Osteocyte (in vitro differentiated cells): Measurements from ENCODE around the gene BTBD3. TPM values are rescaled to one million over a fixed set of nuclear protein-coding genes. Genes with fewer than 3 reads are reported as not detected.

ENCODE experiments used
- DNase-seq: peaks from one replicate; pipeline ENCODE4 v3.0.0; 2021; ENCODE audit warnings: mixed read lengths; ENCODE audit not compliant: unreplicated experiment; ENCODE audit errors: extremely low spot score
- H3K27ac Mint-ChIP-seq: one replicate; pipeline ENCODE4 v1.8.0; 2021; ENCODE audit warnings: mild to moderate bottlenecking, mixed read lengths; ENCODE audit not compliant: unreplicated experiment
- H3K27me3 Mint-ChIP-seq: one replicate; pipeline ENCODE4 v1.8.0; 2021; ENCODE audit warnings: mixed read lengths; ENCODE audit not compliant: unreplicated experiment
- H3K36me3 Mint-ChIP-seq: one replicate; pipeline ENCODE4 v1.8.0; 2021; ENCODE audit warnings: mixed read lengths; ENCODE audit not compliant: unreplicated experiment
- H3K4me1 Mint-ChIP-seq: one replicate; pipeline ENCODE4 v1.8.0; 2021; ENCODE audit warnings: mixed read lengths; ENCODE audit not compliant: unreplicated experiment
- H3K4me3 Mint-ChIP-seq: one replicate; pipeline ENCODE4 v1.8.0; 2021; ENCODE audit warnings: mild to moderate bottlenecking, moderate library complexity, mixed read lengths; ENCODE audit not compliant: unreplicated experiment
- H3K9me3 Mint-ChIP-seq: one replicate; pipeline ENCODE4 v1.8.0; 2021; ENCODE audit warnings: mixed read lengths; ENCODE audit not compliant: unreplicated experiment
- long read RNA-seq: library from polyadenylated mRNA; unstranded; transcript quantifications from one replicate; pipeline ENCODE4 v2.0.0, GENCODE V29; 2021
- total RNA-seq: library from RNA; stranded (reverse); gene quantifications from 2 replicates; pipeline ENCODE4 v1.2.1, GENCODE V29; 2021
- TF ChIP-seq, protein P1 (sequence below): fragments of 200-600 bp; sonication (generic); IDR thresholded peaks from 2 replicates; pipeline ENCODE4 v1.5.0; 2021; ENCODE audit warnings: antibody characterized with exemption, mild to moderate bottlenecking, moderate library complexity

Gene BTBD3
- 25.1 and 29.7 TPM in 2 replicates for total RNA-seq
- long read RNA-seq, full-length matches to known transcripts, result 8 of 16 reads
- long read RNA-seq, partial matches to known transcripts, result 0 of 16 reads
- long read RNA-seq, other reads (novel, unspliced or antisense), result 8 of 16 reads

- Mint-ChIP-seq H3K9me3 (no peaks in the 10 kb centered on the region), H3K4me3 (no peak within 1 kb of the TSS), H3K4me1 (peaks cover 9% of the 10 kb centered on the region), H3K36me3 (peaks cover under 1% of the 10 kb centered on the region), H3K27ac (no peak within 1 kb of the TSS), H3K27me3 (no peaks in the 10 kb centered on the region)
- no peak for DNase-seq
- TF ChIP-seq, protein P1, sequence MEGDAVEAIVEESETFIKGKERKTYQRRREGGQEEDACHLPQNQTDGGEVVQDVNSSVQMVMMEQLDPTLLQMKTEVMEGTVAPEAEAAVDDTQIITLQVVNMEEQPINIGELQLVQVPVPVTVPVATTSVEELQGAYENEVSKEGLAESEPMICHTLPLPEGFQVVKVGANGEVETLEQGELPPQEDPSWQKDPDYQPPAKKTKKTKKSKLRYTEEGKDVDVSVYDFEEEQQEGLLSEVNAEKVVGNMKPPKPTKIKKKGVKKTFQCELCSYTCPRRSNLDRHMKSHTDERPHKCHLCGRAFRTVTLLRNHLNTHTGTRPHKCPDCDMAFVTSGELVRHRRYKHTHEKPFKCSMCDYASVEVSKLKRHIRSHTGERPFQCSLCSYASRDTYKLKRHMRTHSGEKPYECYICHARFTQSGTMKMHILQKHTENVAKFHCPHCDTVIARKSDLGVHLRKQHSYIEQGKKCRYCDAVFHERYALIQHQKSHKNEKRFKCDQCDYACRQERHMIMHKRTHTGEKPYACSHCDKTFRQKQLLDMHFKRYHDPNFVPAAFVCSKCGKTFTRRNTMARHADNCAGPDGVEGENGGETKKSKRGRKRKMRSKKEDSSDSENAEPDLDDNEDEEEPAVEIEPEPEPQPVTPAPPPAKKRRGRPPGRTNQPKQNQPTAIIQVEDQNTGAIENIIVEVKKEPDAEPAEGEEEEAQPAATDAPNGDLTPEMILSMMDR, result no peak
Observed at GRCh38 chr20:11917663-11918062, at the start of gene BTBD3. Gene BTBD3 (plus strand): TSS chr20:11917893. CDS start chr20:11918276, 383 bp downstream.

GRCh38 chr20:11869641-11870040 is 48.1 kb upstream of the BTBD3 start:
- peaks cover 5% of the 10 kb centered on the region for H3K27me3 Mint-ChIP-seq
- no peaks in the 10 kb centered on the region for H3K9me3 Mint-ChIP-seq
- H3K4me1 Mint-ChIP-seq, result no peaks in the 10 kb centered on the region
- DNase-seq, result no peak
- TF ChIP-seq, protein P1, result no peak
- no peak overlapping the region for H3K4me3 Mint-ChIP-seq
- H3K27ac Mint-ChIP-seq, result no peak overlapping the region
- no peaks in the 10 kb centered on the region for H3K36me3 Mint-ChIP-seq

DNA sequence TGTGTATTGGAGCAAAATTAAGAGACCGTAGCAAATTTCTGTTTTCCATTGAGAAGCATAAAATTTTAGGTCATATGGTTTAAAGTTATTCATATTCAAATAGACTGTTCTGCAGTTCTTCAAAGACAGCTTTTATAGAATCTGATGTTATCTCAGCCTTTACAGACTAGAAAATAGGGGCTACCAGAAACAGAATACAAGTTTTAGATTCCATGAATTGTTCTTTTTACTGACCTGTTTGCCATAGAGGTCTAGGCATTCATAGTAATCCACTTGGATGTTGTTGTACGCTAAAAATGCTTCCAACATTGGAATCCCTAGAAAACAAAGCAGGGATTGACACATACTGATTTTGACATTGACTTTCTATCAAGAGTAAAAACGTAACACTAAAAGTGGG is 47.3 kb upstream of the BTBD3 start:
- Mint-ChIP-seq H3K9me3 (no peaks in the 10 kb centered on the region), H3K4me3 (no peak overlapping the region), H3K4me1 (no peaks in the 10 kb centered on the region), H3K36me3 (no peaks in the 10 kb centered on the region), H3K27ac (no peak overlapping the region), H3K27me3 (peaks cover 5% of the 10 kb centered on the region)
- TF ChIP-seq, protein P1, result no peak
- no peak for DNase-seq

GRCh38 chr20:11876555-11876954 is 41.1 kb upstream of the BTBD3 start:
- DNase-seq, result no peak
- no peaks in the 10 kb centered on the region for H3K4me1 Mint-ChIP-seq
- peaks cover 5% of the 10 kb centered on the region for H3K27me3 Mint-ChIP-seq
- H3K9me3 Mint-ChIP-seq, result no peaks in the 10 kb centered on the region
- TF ChIP-seq, protein P1, result no peak
- H3K4me3 Mint-ChIP-seq, result no peak overlapping the region
- no peak overlapping the region for H3K27ac Mint-ChIP-seq
- H3K36me3 Mint-ChIP-seq, result no peaks in the 10 kb centered on the region

GRCh38 chr20:11880680-11881079 is 37.0 kb upstream of the BTBD3 start:
- no peaks in the 10 kb centered on the region for H3K36me3 Mint-ChIP-seq
- no peak overlapping the region for H3K27ac Mint-ChIP-seq
- H3K27me3 Mint-ChIP-seq, result no peaks in the 10 kb centered on the region
- no peak for DNase-seq
- no peak overlapping the region for H3K4me3 Mint-ChIP-seq
- H3K4me1 Mint-ChIP-seq, result no peaks in the 10 kb centered on the region
- TF ChIP-seq, protein P1, result no peak
- H3K9me3 Mint-ChIP-seq, result no peaks in the 10 kb centered on the region
